Stomach (tissue), 9 donors: Measurements from ENCODE around the gene NINJ2. TPM values are rescaled to one million over a fixed set of nuclear protein-coding genes. Genes with fewer than 3 reads are reported as not detected.

ENCODE experiments used
- DNase-seq, 2 donors: peaks; one replicate each; pipeline versions ENCODE4 v3.0.0 to v3.0.0-alpha.2; 2013 to 2019
- H3K27ac ChIP-seq, 5 donors: fragments of 200-600 bp in 4 of 5; sonication (generic) in 4 of 5; one replicate each; pipeline ENCODE4 v1.5.1; 2013 to 2019; ENCODE audit warnings: mild to moderate bottlenecking in 1 of 5, moderate library complexity in 1 of 5
- H3K27me3 ChIP-seq, 3 donors: fragments of 200-600 bp; sonication (generic); one replicate each; pipeline ENCODE4 v1.5.1; 2017 to 2019; ENCODE audit warnings: mixed run types in 1 of 3
- H3K36me3 ChIP-seq, 4 donors: fragments of 200-600 bp; sonication (generic); 1 replicate in 3 of 4; 2 replicates in 1 of 4; pipeline ENCODE4 v1.5.1; 2016 to 2019
- H3K4me1 ChIP-seq, 4 donors: fragments of 200-600 bp; sonication (generic); one replicate each; pipeline ENCODE4 v1.5.1; 2016 to 2019
- H3K4me3 ChIP-seq, 4 donors: fragments of 200-600 bp; sonication (generic) in 3 of 4; one replicate each; pipeline ENCODE4 v1.5.1; 2016 to 2019; ENCODE audit warnings: mild to moderate bottlenecking in 1 of 4
- H3K9me3 ChIP-seq, 4 donors: fragments of 200-600 bp; sonication (generic); one replicate each; pipeline ENCODE4 v1.5.1; 2016 to 2019
- CTCF ChIP-seq, 7 experiments: fragments of 450-650 bp in 4 of 7; fragments of 200-600 bp in 3 of 7; sonication (generic) in 3 of 7; IDR thresholded peaks; one replicate each; pipeline ENCODE4 v1.5.1; 2016 to 2019; ENCODE audit warnings: antibody characterized with exemption in 7 of 7, control low read depth in 2 of 7, mild to moderate bottlenecking in 1 of 7
- EP300 ChIP-seq: sonication (generic); formaldehyde crosslinking; IDR thresholded peaks from one replicate; pipeline ENCODE4 v1.6.1; 2017; ENCODE audit warnings: antibody characterized with exemption
- POLR2A ChIP-seq, 4 donors: fragments of 450-650 bp; IDR thresholded peaks; one replicate each; pipeline ENCODE4 v1.6.1; 2016; ENCODE audit warnings: antibody characterized with exemption in 4 of 4, control low read depth in 2 of 4, mild to moderate bottlenecking in 1 of 4, moderate library complexity in 1 of 4
- POLR2AphosphoS5 ChIP-seq, 3 donors: sonication (generic); formaldehyde crosslinking; IDR thresholded peaks; one replicate each; pipeline ENCODE4 v1.6.1; 2016; ENCODE audit warnings: antibody characterized with exemption in 3 of 3
- WGBS, 5 donors: extraction: QIAGEN DNeasy Blood & Tissue Kit in 3 of 5; methylation state at CpG; one replicate each; pipeline versions ENCODE4 v1.1.5 to v1.1.7; 2013 to 2018; 5-methylcytosine and 5-hydroxymethylcytosine counted together
- intact Hi-C: fragments of 100-400 bp; cut with DNase I; formaldehyde crosslinking; loops from one replicate; pipeline ENCODE4 v1.15.1; 2023; ENCODE audit warnings: low total_unique reads
- polyA plus RNA-seq, 3 donors: library from polyadenylated mRNA; stranded (reverse); fragments of 200-250 nt; gene quantifications; one replicate each; pipeline ENCODE4 v1.2.3, GENCODE V29; 2013
- total RNA-seq, 5 donors: library from RNA; depleted of rRNA; stranded (reverse); fragments of >200 nt; gene quantifications; one replicate each; pipeline versions ENCODE4 v1.1.0 to v1.2.3, GENCODE V29; 2014 to 2016
- donor health status: healthy with polysubstance abuse.
- donor health status: Bipolar disorder and iron deficiency.
- donor health status: healthy.

Gene NINJ2
- total and polyA plus RNA-seq, 8 donors = 2.0 to 26.2 (median 5.0) TPM; not detected in 3

DNA sequence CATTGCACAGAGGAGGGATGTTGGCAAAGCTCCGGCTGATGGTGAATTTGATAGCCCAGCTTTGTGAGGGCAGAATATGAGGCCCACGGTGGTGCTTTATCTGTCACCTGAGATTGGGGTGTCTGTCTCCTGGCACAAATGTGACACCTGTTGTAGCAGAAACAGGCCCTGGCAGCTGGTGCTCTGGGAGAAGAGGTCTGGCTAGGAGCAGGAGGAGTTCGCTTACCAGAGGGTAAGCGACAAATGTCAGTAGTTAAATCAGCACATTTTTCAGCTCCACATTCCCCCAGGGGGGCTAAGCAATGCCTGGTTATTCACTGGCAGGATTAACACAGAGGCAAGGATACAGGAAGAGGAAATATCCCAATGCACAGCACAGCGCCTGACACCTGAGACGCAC, 132.4 kb downstream of the NINJ2 start:
- DNase-seq = no peak
- Histone ChIP-seq H3K27ac (no peak overlapping the region), H3K4me3 (no peak overlapping the region), H3K36me3 (peaks cover 0 to 12% (median 2%) of the 10 kb centered on the region in 4 donors), H3K9me3 (peaks cover 0 to 15% (median 6%) of the 10 kb centered on the region in 4 donors), H3K4me1 (no peaks in the 10 kb centered on the region), H3K27me3 (no peaks in the 10 kb centered on the region)
- WGBS, 5 donors = 88 to 92% (median 90%) methylated on average over 6 of the region's 6 CpGs
- TF ChIP-seq POLR2A (IDR thresholded peaks at IDR 0.05) (no peak), EP300 (no peak), CTCF (IDR thresholded peaks at IDR 0.05) (no peak), POLR2AphosphoS5 (IDR thresholded peaks at IDR 0.05) (no peak)
- intact Hi-C loops = no loop called here

DNA sequence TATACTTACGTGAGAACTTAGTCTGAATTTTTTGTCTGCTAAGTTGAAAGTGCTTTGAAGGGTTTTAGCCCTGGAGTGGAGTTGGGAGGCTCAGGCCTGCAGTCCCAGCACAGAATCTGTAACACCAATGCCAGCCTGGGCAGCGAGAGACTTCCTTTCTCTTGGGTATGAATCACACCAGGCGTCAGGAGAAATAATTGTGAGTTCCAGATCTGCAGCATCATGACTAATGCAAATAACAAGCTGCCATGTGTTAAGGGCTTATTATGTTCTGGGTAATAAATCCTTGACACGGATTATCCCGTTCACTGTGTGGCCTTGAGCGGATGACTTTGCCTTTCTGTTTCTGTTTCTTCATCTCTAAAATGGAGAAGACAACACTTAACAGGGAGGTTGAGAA, 132.9 kb downstream of the NINJ2 start:
- no peak overlapping the region for H3K27ac ChIP-seq
- 80 to 91% (median 89%) methylated on average over 6 of the region's 6 CpGs for whole genome bisulfite sequencing, 5 donors
- H3K4me3 ChIP-seq = no peak overlapping the region
- intact Hi-C loops = no loop called here
- TF ChIP-seq CTCF (IDR thresholded peaks at IDR 0.05) (no peak), POLR2AphosphoS5 (IDR thresholded peaks at IDR 0.05) (no peak), POLR2A (IDR thresholded peaks at IDR 0.05) (no peak), EP300 (no peak)
- H3K4me1 ChIP-seq = no peaks in the 10 kb centered on the region
- H3K9me3 ChIP-seq = peaks cover 0 to 15% (median 6%) of the 10 kb centered on the region in 4 donors
- no peak for DNase-seq
- H3K27me3 ChIP-seq = no peaks in the 10 kb centered on the region
- peaks cover 0 to 13% (median 2%) of the 10 kb centered on the region in 4 donors for H3K36me3 ChIP-seq

DNA sequence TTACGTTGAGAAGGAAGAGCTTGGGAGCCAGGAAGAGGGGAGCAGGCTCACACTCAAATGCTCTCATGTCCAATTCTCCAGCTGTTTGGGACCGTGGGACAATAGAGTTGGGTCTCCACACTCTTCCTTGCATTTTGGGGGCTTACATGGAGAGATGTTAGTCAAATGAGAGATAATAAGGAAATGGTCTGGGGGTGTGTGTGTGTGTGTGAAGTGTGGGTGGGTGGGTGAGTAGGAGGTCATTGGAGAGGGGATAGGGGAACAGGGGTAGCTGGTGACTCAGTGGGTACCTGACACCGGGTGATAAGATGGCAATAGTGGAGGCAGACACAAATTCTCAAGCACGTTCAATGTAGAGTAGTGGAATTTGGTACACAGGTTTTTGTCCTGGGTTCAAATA, 135.5 kb downstream of the NINJ2 start:
- Histone ChIP-seq H3K27ac (no peak overlapping the region), H3K4me3 (no peak overlapping the region), H3K9me3 (peaks cover 0 to 15% (median 4%) of the 10 kb centered on the region in 4 donors), H3K4me1 (peaks cover 0 to 8% (median 0%) of the 10 kb centered on the region in 4 donors), H3K27me3 (no peaks in the 10 kb centered on the region), H3K36me3 (peaks cover 0 to 9% (median 2%) of the 10 kb centered on the region in 4 donors)
- no peak for DNase-seq
- 77 to 90% (median 89%) methylated on average over 4 of the region's 4 CpGs for WGBS, 5 donors
- intact Hi-C loops = no loop called here
- TF ChIP-seq EP300 (no peak), POLR2A (IDR thresholded peaks at IDR 0.05) (no peak), CTCF (IDR thresholded peaks at IDR 0.05) (no peak), POLR2AphosphoS5 (IDR thresholded peaks at IDR 0.05) (no peak)

DNA sequence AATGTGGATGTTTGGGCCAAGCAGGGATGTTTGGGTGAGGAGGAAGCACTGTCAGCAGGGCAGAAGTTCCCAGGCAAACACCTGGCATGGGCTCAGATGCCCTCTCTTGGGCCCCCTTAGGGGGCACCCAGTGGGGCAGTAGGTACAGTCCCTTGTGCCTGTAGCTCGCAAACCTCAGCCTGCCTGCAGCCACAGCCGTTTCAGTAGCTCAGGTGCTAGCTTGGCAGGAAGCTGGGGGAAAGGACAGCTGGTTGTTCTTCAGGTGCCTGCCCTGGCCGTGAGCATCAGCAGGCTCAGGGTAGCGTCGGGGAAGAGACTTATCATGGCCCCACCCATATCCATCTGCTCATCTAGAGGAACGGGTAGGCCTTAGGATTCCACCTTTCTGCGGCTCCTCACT, 136.0 kb downstream of the NINJ2 start:
- H3K27me3 ChIP-seq = no peaks in the 10 kb centered on the region
- peaks cover 0 to 9% (median 2%) of the 10 kb centered on the region in 4 donors for H3K36me3 ChIP-seq
- H3K4me1 ChIP-seq = peaks cover 0 to 8% (median 0%) of the 10 kb centered on the region in 4 donors
- H3K9me3 ChIP-seq = peaks cover 0 to 11% (median 2%) of the 10 kb centered on the region in 4 donors
- H3K4me3 ChIP-seq = no peak overlapping the region
- intact Hi-C loops = no loop called here
- 77 to 83% (median 80%) methylated on average over 4 to 7 of the region's 7 CpGs for WGBS, 5 donors
- DNase-seq = no peak
- TF ChIP-seq POLR2A (IDR thresholded peaks at IDR 0.05) (no peak), POLR2AphosphoS5 (IDR thresholded peaks at IDR 0.05) (no peak), EP300 (no peak), CTCF (IDR thresholded peaks at IDR 0.05) (no peak)
- H3K27ac ChIP-seq = no peak overlapping the region
